ENCODE measurements around the gene AGAP1.

The AGAP1 gene

GRCh38 chr2:235879116-235879515 is 385.3 kb downstream of the AGAP1 start:
- in situ Hi-C loops (cut with HindIII; ENCODE audit: low sequenced_read_pairs): no loop called here

GRCh38 chr2:235883675-235884074 is 389.8 kb downstream of the AGAP1 start:
- in situ Hi-C loops (cut with HindIII; ENCODE audit: low sequenced_read_pairs): no loop called here

GRCh38 chr2:235889302-235889630 is 395.4 kb downstream of the AGAP1 start:
- in situ Hi-C loops (cut with HindIII; ENCODE audit: low sequenced_read_pairs): no loop called here

- in situ Hi-C loops (cut with HindIII; ENCODE audit: low sequenced_read_pairs): no loop called here
These were observed 399.4 kb downstream of the AGAP1 start for GRCh38 chr2:235893129-235893698.

- in situ Hi-C loops (cut with HindIII; ENCODE audit: low sequenced_read_pairs): no loop called here
These were observed 401.0 kb downstream of the AGAP1 start for GRCh38 chr2:235894839-235895238.

- in situ Hi-C loops (cut with HindIII; ENCODE audit: low sequenced_read_pairs): no loop called here
These were observed 402.2 kb downstream of the AGAP1 start for GRCh38 chr2:235896061-235896460.

- in situ Hi-C loops (cut with HindIII; ENCODE audit: low sequenced_read_pairs): no loop called here
These were observed 404.1 kb downstream of the AGAP1 start for GRCh38 chr2:235897992-235898391.

GRCh38 chr2:235898766-235899165 is 404.9 kb downstream of the AGAP1 start:
- in situ Hi-C loops (cut with HindIII; ENCODE audit: low sequenced_read_pairs): no loop called here

- in situ Hi-C loops (cut with HindIII; ENCODE audit: low sequenced_read_pairs): loop anchor here (25.0 kb wide), 1 partner anchor 287 kb away; no protein-coding TSS in a partner anchor
These were observed 406.8 kb downstream of the AGAP1 start for GRCh38 chr2:235900631-235901030.

GRCh38 chr2:235901243-235901642 is 407.4 kb downstream of the AGAP1 start:
- in situ Hi-C loops (cut with HindIII; ENCODE audit: low sequenced_read_pairs): loop anchor here (25.0 kb wide), 1 partner anchor 286 kb away; no protein-coding TSS in a partner anchor

GRCh38 chr2:235903782-235904584 is 410.1 kb downstream of the AGAP1 start:
- in situ Hi-C loops (cut with HindIII; ENCODE audit: low sequenced_read_pairs): loop anchor here (25.0 kb wide), 1 partner anchor 283 kb away; no protein-coding TSS in a partner anchor

- in situ Hi-C loops (cut with HindIII; ENCODE audit: low sequenced_read_pairs): loop anchor here (25.0 kb wide), 1 partner anchor 283 kb away; no protein-coding TSS in a partner anchor
These were observed 410.7 kb downstream of the AGAP1 start for GRCh38 chr2:235904585-235904931.

GRCh38 chr2:235908826-235909225 is 415.0 kb downstream of the AGAP1 start:
- in situ Hi-C loops (cut with HindIII; ENCODE audit: low sequenced_read_pairs): loop anchor here (25.0 kb wide), 1 partner anchor 278 kb away; no protein-coding TSS in a partner anchor

- in situ Hi-C loops (cut with HindIII; ENCODE audit: low sequenced_read_pairs): loop anchor here (25.0 kb wide), 1 partner anchor 278 kb away; no protein-coding TSS in a partner anchor
These were observed 415.5 kb downstream of the AGAP1 start for GRCh38 chr2:235909358-235909757.

- in situ Hi-C loops (cut with HindIII; ENCODE audit: low sequenced_read_pairs): loop anchor here (25.0 kb wide), 1 partner anchor 277 kb away; no protein-coding TSS in a partner anchor
These were observed 416.2 kb downstream of the AGAP1 start for GRCh38 chr2:235910067-235910466.

- in situ Hi-C loops (cut with HindIII; ENCODE audit: low sequenced_read_pairs): loop anchor here (25.0 kb wide), 1 partner anchor 276 kb away; no protein-coding TSS in a partner anchor
These were observed 417.3 kb downstream of the AGAP1 start for GRCh38 chr2:235911125-235911524.

GRCh38 chr2:235911633-235912233 is 417.9 kb downstream of the AGAP1 start:
- in situ Hi-C loops (cut with HindIII; ENCODE audit: low sequenced_read_pairs): loop anchor here (25.0 kb wide), 1 partner anchor 276 kb away; no protein-coding TSS in a partner anchor

GRCh38 chr2:235914756-235915155 is 420.9 kb downstream of the AGAP1 start:
- in situ Hi-C loops (cut with HindIII; ENCODE audit: low sequenced_read_pairs): loop anchor here (25.0 kb wide), 1 partner anchor 273 kb away; no protein-coding TSS in a partner anchor

GRCh38 chr2:235917506-235917905 is 423.7 kb downstream of the AGAP1 start:
- in situ Hi-C loops (cut with HindIII; ENCODE audit: low sequenced_read_pairs): loop anchor here (25.0 kb wide), 1 partner anchor 270 kb away; no protein-coding TSS in a partner anchor

GRCh38 chr2:235918876-235919275 is 425.0 kb downstream of the AGAP1 start:
- in situ Hi-C loops (cut with HindIII; ENCODE audit: low sequenced_read_pairs): loop anchor here (25.0 kb wide), 1 partner anchor 268 kb away; no protein-coding TSS in a partner anchor

GRCh38 chr2:235920216-235920865 is 426.5 kb downstream of the AGAP1 start:
- in situ Hi-C loops (cut with HindIII; ENCODE audit: low sequenced_read_pairs): loop anchor here (25.0 kb wide), 1 partner anchor 267 kb away; no protein-coding TSS in a partner anchor

Data from DLD1 (cell line).